GM12874 (cell line): ENCODE measurements around the gene MSI2.

ENCODE experiments used
- TF ChIP-seq, protein P1 (sequence below): IDR thresholded peaks from 2 replicates; pipeline ENCODE4 v1.5.1; 2011; ENCODE audit warnings: low read depth, mild to moderate bottlenecking, control low read depth, low read length, moderate library complexity; ENCODE audit not compliant: insufficient read depth

Gene MSI2

GRCh38 chr17:57657211-57657610, 400.9 kb downstream of the MSI2 start:
- TF ChIP-seq, protein P1, sequence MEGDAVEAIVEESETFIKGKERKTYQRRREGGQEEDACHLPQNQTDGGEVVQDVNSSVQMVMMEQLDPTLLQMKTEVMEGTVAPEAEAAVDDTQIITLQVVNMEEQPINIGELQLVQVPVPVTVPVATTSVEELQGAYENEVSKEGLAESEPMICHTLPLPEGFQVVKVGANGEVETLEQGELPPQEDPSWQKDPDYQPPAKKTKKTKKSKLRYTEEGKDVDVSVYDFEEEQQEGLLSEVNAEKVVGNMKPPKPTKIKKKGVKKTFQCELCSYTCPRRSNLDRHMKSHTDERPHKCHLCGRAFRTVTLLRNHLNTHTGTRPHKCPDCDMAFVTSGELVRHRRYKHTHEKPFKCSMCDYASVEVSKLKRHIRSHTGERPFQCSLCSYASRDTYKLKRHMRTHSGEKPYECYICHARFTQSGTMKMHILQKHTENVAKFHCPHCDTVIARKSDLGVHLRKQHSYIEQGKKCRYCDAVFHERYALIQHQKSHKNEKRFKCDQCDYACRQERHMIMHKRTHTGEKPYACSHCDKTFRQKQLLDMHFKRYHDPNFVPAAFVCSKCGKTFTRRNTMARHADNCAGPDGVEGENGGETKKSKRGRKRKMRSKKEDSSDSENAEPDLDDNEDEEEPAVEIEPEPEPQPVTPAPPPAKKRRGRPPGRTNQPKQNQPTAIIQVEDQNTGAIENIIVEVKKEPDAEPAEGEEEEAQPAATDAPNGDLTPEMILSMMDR = no peak

DNA sequence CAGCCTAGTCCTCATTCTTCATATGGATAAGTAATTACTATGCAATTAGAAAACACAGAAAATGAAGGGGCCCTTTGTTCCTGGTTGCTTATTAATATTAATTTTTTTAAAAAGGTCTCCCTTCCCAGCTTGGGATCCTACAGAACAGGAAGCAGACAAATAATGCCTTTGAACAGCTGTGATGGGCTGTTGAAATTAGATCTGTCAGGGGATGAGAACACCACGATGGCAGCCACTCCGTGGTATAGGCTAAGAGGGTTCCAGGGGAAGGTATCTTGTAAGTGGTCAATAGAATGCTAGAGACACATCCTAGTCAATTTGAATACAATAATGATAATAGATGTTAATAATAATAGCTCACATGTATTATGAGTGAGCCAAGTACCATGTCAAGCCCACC, 405.7 kb downstream of the MSI2 start:
- TF ChIP-seq, protein P1 = no peak

GRCh38 chr17:57662644-57663308, 406.5 kb downstream of the MSI2 start:
- TF ChIP-seq, protein P1 = no peak

DNA sequence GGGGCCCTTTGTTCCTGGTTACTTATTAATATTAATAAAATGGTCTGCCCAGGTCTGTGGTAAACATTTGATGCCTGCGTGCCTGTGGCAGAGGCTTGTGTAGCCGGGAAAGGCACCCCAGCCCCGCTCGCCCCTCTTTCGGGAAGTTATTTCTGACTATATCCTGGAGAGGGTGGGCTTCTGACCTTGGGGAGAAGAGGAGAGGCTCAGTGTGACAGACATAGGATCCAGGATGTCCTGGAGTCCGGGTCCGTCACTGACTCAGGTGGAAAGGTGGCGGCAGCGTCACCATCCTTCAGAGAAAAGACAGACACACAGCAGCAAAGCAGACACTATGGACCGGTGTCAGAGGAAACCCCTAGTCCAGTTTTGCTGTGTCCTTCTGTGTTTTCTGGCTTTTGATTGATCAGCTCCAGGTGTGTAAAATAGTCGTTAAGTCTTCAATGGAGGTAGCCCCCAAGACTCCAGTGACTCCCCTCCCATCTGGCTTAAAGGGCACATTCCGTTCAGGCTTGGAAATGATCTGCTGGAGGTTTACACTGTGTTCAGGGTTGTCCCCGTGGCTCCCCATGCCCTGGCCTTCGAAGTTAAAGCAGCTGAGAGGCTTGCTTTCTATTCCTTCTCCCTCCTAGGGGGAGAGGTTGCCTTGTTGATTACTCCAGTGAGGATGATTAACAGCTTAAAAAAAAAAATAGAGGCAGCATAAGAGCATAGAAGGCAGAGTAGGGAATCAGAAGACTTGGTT, 407.2 kb downstream of the MSI2 start:
- TF ChIP-seq, protein P1 = no peak

GRCh38 chr17:57665128-57665527, 408.8 kb downstream of the MSI2 start:
- TF ChIP-seq, protein P1 = no peak

- TF ChIP-seq, protein P1 = no peak
Observed at GRCh38 chr17:57665696-57666095, 409.4 kb downstream of the MSI2 start.

DNA sequence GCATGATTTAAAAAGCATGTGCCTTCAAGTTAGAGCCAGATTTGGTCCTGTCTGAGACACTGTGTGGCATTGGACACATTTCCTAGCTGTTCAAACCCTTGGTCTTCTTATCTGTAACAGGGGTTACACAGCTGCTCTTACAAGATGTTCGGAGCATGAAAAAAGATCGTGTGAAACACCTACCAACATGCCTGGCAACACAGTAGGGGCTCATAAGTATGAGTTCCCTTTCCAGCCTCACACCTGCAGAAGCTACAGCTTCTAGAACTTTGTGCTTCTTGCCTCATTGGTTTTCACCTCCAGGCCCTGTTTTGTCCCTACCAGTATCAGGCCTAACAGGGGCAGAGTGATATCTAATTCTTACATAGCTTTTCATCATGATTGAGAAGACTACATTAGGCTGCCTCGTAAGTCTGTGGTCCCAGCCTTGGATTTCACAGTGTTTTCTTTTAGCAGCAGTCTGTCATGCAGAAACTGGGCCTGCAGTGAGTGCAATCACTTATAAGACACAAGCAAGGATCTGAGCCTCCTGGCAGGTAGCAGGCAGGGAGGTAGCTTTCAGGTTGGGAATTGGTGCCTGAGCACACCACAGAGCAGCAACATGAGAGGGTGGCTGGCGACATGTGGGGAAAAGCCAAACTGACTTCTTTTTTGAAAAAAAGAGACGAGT, 410.0 kb downstream of the MSI2 start:
- TF ChIP-seq, protein P1 = no peak
